GM18508 (cell line): Measurements from ENCODE around the gene NPAS3.

Source experiments
- ATAC-seq: cut with Tn5 transposase; IDR thresholded peaks from one replicate; pipeline ENCODE4 v1.9.1; 2021; ENCODE audit warnings: moderate number of reproducible peaks; ENCODE audit not compliant: insufficient read depth, unreplicated experiment

NPAS3 gene

DNA sequence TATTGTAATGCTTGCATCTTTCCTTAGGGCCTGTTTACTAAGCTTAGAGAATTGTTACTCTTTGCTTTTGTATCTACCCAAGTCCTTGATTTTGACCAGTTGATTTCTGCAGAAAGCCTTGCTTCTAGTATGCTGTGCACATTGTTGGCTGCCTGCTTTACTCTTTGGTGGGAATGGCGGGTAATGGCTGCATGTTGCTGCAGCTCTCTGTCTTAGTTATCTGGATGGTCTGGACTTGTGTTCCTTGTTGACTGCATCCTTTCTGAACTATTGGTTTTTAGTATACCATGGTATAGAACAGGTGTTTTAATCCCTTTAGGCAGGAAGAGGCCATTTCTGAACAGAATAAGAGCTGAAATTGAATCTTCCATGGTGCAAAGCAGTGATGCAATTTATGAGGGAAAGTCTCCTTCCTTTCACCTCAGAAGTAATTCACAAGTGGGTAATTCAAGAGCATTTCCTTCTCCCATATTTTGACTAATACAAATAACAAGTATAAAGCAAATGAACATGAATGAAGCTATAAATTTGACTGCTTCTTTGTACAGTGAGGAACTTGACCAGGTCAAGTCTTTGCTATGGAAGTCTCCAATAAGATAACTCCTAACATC is 466.4 kb downstream of the NPAS3 start:
- no peak for ATAC-seq

DNA sequence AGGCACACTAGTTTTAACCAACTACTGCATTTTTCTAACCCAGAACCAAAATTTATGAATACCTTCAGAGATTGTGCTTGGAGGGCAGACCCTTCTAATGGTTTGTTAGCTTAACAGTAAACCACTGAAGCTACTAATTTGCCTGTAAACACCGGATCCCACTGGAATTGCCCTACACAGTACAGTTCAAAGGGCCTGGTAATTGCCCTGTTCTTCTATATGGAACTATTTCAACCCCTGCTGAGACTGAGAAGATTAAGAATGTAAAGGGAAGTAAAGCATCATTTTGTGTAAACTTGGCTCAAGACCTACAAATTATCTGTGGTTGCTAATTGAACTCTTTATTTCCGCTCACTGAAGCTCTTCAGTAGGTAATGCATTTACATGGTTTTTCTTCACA is 468.1 kb downstream of the NPAS3 start:
- no peak for ATAC-seq

DNA sequence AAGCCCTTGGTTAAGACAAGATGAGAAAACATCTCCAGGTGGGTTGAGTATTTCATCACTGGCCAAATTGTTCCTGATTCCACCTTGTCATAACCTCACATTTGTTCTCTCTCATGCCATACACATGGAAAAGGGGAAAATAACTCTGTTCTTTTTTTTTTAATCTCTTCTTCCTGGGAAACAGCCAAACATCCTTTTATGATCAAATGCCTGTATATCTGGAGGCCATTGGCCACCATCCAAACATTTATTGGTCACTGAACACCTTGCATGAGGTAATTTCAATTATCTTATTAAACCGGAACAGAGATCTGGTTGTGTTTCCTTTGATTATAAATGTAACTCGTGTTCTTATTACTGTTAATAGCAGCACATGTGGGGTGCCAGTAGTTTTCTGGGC is 469.6 kb downstream of the NPAS3 start:
- ATAC-seq: no peak

DNA sequence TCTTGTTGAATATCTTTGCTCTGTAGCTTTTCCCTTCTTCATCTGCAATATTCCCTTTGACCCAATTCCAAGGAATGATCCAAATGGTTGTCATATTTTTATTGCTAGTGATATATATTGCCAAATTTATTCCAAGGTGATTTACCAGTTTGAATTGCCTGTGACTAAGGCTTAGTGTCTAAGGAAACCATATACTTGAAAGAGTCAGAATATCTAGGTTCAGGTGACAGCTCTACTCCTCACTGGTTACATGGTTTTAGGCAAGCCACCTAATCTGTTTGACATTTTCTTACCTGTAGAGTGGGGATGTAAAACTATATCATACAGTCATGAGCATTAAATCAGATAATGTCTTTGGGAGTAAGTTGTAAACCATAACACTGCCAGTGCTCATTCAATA is 473.8 kb downstream of the NPAS3 start:
- ATAC-seq: no peak

DNA sequence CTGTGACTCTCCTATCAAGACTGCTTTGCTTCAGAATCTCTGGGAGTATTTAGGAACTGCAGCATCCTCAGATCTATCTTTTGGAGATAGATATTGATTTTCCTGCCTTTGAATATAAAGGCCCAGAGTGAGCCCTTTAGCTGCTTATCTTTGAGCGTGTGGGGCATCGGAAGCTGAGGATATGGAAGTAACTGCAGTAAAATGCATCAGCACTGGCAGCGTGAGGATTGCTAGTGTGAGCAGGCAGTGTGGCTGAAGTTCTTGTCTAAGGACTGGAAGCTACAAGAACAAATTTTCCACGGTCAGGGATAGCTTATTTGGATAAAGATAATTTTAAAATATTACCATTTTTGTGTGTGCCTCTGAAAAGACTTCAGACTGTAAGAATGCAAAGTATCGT is 474.7 kb downstream of the NPAS3 start:
- no peak for ATAC-seq

GRCh38 chr14:33414041-33414440 is 475.4 kb downstream of the NPAS3 start:
- no peak for ATAC-seq

DNA sequence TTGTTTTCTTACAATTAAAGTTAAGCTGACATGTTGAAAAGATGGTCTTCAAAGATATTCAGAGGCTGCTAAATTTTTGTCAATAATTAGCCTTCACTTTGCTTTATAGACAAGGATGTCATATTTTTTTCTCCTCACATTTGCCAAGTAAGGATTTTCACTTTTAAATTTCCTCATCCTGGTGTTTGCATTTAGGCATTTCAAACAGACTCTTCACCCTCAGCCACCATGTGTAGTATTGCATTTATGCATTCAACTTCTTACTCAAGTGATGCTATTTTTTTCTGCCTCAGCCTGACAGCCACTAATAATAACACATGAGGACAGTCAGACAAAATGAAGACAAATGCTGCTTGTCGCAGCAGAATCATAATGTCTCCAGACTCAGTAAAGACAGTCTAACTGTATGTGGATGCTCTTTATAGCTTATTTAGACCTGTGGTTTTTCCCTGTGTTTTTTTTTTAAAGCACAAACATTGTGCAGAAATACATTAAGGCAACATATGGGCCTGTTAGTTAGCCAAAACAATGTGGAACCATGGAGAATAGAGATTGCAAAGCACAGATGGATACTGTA is 481.5 kb downstream of the NPAS3 start:
- no peak for ATAC-seq

DNA sequence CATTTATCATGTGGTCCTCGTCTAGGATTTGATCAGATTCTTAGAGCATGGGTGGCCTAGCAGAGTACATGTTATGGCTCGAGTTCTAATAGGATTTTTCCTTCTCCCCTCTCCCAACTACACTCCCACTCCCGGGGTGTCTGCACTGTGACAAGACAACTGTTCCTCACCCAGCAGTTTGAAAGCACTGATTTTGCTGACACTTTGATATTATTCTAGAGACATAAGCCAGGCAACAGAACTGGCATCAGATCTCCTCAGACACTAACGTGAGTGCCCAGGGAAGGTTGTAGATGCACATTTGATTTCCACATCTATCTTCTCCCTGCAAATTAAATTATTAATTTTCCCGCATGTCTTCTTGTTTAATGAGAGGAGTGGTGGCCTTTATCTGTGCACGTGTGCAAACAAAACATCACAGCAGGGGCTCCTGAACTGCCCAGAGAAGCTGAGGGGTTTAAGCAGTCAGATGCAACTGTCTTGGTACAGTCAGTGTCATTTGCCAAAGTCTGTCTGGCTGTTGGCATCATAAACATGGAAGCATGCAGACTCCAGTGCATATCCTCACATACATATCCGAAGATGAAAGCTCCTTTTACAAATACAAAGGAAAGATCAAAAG is 491.8 kb downstream of the NPAS3 start:
- no peak for ATAC-seq

DNA sequence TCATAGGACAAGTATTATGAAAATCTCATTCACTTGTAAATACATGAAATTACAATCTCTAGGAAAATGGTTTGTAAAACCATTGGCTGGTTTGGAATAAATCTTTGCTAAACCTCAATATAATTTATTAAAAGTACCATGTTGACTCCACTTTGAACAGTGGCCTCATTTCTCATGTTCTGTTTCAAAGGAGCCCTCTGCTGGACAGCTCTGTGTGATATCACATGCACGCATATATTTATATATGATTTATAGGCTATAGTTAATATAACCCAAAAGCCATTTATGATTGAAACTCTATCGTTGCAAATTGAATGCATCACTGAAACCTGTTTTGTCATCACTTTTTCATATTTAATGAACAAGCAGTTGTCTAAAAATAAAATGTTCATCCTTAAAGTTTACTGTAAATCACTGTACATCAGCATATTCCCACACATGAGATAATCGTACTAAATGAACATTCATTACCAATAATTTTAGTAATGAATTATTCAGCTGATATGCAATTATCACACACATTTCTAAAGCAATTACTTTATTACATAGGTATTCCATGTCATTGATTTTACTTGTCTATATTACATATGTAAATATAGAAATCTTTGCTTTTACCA is 493.8 kb downstream of the NPAS3 start:
- no peak for ATAC-seq

- ATAC-seq: no peak
These were observed 494.7 kb downstream of the NPAS3 start for GRCh38 chr14:33433396-33433795.

DNA sequence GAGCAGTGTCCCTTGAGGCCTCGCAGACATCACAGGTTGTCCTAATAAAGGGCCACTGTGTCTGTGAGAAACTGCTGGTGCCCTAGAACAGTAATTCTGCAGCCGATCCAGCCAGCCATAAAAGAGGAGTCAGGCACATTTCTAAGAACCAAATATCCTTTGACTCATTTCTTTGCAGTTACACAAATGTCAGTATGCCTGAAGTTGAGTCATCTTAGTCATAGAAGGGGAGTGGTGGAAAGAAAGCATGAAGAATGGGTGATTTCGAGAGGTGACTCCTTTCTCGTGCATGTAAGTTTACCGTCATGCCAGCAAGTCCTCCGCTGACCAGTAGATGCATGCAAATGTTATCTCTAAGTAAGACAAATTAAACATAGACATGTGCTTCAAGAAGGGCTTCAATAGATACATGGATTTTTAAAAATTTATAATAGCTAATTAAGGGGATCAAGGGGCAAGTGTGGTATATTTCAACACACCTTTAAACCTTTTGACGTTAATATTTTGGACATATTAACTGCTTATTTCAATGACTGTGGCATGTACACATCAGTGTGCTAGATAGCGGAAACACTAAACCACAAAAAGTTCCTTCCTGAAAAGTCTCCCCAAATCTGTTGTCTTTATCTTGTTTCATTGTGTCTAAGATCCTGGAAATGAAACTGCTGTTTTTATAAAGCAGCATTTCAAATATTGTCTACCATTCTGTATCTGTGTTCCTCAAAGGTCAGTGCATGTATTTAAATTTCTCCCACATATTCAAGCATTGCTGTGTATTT is 497.4 kb downstream of the NPAS3 start:
- no peak for ATAC-seq

GRCh38 chr14:33441633-33442032 is 503.0 kb downstream of the NPAS3 start:
- no peak for ATAC-seq

- no peak for ATAC-seq
These were observed 505.5 kb downstream of the NPAS3 start for GRCh38 chr14:33444136-33444535.

DNA sequence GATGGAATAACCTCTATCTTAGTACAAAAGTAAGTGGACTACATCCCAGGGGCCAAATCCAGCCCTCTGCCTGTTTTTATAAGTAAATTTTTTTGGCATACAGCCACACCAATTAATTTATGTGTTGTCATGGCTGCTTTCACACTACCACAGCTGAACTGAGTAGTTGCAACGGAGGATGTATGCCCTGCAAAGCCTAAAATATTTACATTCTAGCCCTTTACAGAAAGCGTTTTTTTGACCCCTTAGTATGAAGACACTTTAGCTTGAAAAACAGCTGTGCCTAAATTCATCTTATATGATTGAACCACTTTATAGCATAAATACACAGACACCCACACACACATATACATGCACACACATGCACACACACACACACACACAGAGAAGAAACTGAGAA is 510.6 kb downstream of the NPAS3 start:
- no peak for ATAC-seq

GRCh38 chr14:33449703-33450395 is 511.2 kb downstream of the NPAS3 start:
- ATAC-seq: no peak

DNA sequence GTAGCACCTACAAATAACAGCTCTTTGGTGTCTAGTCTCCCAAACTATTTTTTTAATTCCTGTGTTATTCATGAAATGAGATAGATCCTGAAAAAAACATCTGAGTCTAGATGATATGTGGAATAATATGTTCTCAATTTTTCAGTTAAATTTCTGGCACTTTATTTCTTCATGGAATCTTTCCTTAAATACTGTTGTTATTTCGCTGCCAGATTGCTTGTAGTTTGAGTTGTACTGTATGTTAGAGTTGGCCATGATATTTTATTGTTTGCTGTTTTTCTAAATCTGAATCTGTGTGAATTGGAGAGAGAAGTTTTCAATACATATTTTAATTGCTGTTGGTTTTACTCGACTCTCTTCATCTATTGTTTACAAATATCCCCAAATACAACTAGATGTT is 511.7 kb downstream of the NPAS3 start:
- no peak for ATAC-seq

GRCh38 chr14:33451211-33451610 is 512.5 kb downstream of the NPAS3 start:
- ATAC-seq: no peak

- ATAC-seq: no peak
These were observed 514.3 kb downstream of the NPAS3 start for GRCh38 chr14:33452995-33453394.

- no peak for ATAC-seq
These were observed 515.4 kb downstream of the NPAS3 start for GRCh38 chr14:33454022-33454595.

- ATAC-seq: no peak
These were observed 516.0 kb downstream of the NPAS3 start for GRCh38 chr14:33454707-33455106.
